Measurements from ENCODE around the gene TOGARAM2.

GRCh38 chr2:29063056-29063455, 82.0 kb downstream of the TOGARAM2 start:
- TF ChIP-seq EZH2 (IDR thresholded peaks at IDR 0.05; ENCODE audit: borderline replicate concordance, low read depth, low read length, poor library complexity, severe bottlenecking): no peak
- TF ChIP-seq, protein P1, sequence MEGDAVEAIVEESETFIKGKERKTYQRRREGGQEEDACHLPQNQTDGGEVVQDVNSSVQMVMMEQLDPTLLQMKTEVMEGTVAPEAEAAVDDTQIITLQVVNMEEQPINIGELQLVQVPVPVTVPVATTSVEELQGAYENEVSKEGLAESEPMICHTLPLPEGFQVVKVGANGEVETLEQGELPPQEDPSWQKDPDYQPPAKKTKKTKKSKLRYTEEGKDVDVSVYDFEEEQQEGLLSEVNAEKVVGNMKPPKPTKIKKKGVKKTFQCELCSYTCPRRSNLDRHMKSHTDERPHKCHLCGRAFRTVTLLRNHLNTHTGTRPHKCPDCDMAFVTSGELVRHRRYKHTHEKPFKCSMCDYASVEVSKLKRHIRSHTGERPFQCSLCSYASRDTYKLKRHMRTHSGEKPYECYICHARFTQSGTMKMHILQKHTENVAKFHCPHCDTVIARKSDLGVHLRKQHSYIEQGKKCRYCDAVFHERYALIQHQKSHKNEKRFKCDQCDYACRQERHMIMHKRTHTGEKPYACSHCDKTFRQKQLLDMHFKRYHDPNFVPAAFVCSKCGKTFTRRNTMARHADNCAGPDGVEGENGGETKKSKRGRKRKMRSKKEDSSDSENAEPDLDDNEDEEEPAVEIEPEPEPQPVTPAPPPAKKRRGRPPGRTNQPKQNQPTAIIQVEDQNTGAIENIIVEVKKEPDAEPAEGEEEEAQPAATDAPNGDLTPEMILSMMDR (conservative IDR thresholded peaks at IDR 0.05; ENCODE audit: low read depth, low read length): no peak

All from A673 (cell line).